GM12892 (cell line): ENCODE data around the gene ASPHD1.

ENCODE experiments used
- POLR2A ChIP-seq: IDR thresholded peaks from 2 replicates; pipeline ENCODE4 v1.6.1; 2011; ENCODE audit warnings: low read depth, low read length, control low read depth
- POLR2AphosphoS5 ChIP-seq: IDR thresholded peaks from 2 replicates; pipeline ENCODE4 v1.6.1; 2011; ENCODE audit warnings: low read depth, low read length, control low read depth

DNA sequence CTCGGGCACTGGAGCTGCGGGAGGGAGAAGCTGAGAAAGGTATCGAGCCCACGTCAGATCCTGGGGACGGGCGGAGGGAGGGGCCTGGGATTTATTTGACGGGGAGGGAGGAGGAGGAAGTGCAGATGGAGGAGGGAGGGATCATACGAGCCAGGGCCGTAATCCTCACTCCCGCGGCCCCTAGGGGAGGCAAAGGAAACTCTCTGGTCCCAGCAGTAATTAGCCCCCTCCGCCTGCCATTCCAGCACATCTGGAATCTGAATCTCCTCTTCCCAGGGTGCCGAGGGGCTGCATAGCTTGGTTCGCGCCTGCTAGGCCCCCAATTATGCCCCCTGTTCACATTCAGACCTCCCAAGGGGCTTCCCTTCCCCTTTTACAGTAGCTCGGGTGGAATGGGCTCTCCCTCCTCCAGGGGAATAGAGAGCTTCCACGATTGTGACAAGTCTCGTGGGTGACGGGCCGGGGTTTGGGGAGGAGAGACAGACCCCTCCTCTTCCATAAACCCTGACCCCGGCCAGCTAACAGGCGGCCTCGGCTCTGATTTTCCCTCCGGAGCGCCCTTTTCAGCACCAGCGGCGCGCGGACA is 679 bp upstream of the ASPHD1 start, which contains the start of gene SEZ6L2:
- TF ChIP-seq POLR2A (no peak), POLR2AphosphoS5 (no peak)
